ENCODE data around the gene CGNL1.

Gene CGNL1

GRCh38 chr15:57566834-57567233 is 190.5 kb downstream of the CGNL1 start:
- no peaks in the 10 kb centered on the region for H3K9me3 ChIP-seq (ENCODE audit: control insufficient read depth, low read length)
- no peaks in the 10 kb centered on the region for H3K79me2 ChIP-seq
- H2AFZ ChIP-seq = no peak overlapping the region
- no peak for TF ChIP-seq CTCF (IDR thresholded peaks at IDR 0.05)
- H3K27ac ChIP-seq = no peak overlapping the region
- no peak overlapping the region for H3K4me3 ChIP-seq (ENCODE audit: low read depth, low read length)
- H3K9ac ChIP-seq = no peak overlapping the region
- no peaks in the 10 kb centered on the region for H3K27me3 ChIP-seq (ENCODE audit: control insufficient read depth, insufficient read depth, low read length)
- no peak overlapping the region for H3K4me2 ChIP-seq (ENCODE audit: low read length)
- H3K4me1 ChIP-seq = no peaks in the 10 kb centered on the region
- no peaks in the 10 kb centered on the region for H3K36me3 ChIP-seq (ENCODE audit: control insufficient read depth, insufficient read depth, low read length)

- no peaks in the 10 kb centered on the region for H3K4me1 ChIP-seq
- no peaks in the 10 kb centered on the region for H3K9me3 ChIP-seq (ENCODE audit: control insufficient read depth, low read length)
- H3K4me2 ChIP-seq (ENCODE audit: low read length) = no peak overlapping the region
- no peaks in the 10 kb centered on the region for H3K79me2 ChIP-seq
- H3K4me3 ChIP-seq (ENCODE audit: low read depth, low read length) = no peak overlapping the region
- H3K27me3 ChIP-seq (ENCODE audit: control insufficient read depth, insufficient read depth, low read length) = no peaks in the 10 kb centered on the region
- no peak overlapping the region for H3K27ac ChIP-seq
- TF ChIP-seq CTCF (IDR thresholded peaks at IDR 0.05) = no peak
- no peaks in the 10 kb centered on the region for H3K36me3 ChIP-seq (ENCODE audit: control insufficient read depth, insufficient read depth, low read length)
- no peak overlapping the region for H3K9ac ChIP-seq
- H2AFZ ChIP-seq = no peak overlapping the region
Measured at GRCh38 chr15:57567891-57568290, 191.6 kb downstream of the CGNL1 start.

GRCh38 chr15:57568299-57568698 is 192.0 kb downstream of the CGNL1 start:
- no peak overlapping the region for H3K4me3 ChIP-seq (ENCODE audit: low read depth, low read length)
- no peaks in the 10 kb centered on the region for H3K4me1 ChIP-seq
- no peaks in the 10 kb centered on the region for H3K79me2 ChIP-seq
- no peak for TF ChIP-seq CTCF (IDR thresholded peaks at IDR 0.05)
- H3K27me3 ChIP-seq (ENCODE audit: control insufficient read depth, insufficient read depth, low read length) = no peaks in the 10 kb centered on the region
- no peak overlapping the region for H3K9ac ChIP-seq
- no peaks in the 10 kb centered on the region for H3K36me3 ChIP-seq (ENCODE audit: control insufficient read depth, insufficient read depth, low read length)
- H2AFZ ChIP-seq = no peak overlapping the region
- no peak overlapping the region for H3K27ac ChIP-seq
- no peak overlapping the region for H3K4me2 ChIP-seq (ENCODE audit: low read length)
- H3K9me3 ChIP-seq (ENCODE audit: control insufficient read depth, low read length) = no peaks in the 10 kb centered on the region

- no peaks in the 10 kb centered on the region for H3K27me3 ChIP-seq (ENCODE audit: control insufficient read depth, insufficient read depth, low read length)
- H3K4me2 ChIP-seq (ENCODE audit: low read length) = no peak overlapping the region
- H3K4me3 ChIP-seq (ENCODE audit: low read depth, low read length) = no peak overlapping the region
- TF ChIP-seq CTCF (IDR thresholded peaks at IDR 0.05) = no peak
- H3K27ac ChIP-seq = no peak overlapping the region
- H3K9ac ChIP-seq = no peak overlapping the region
- no peaks in the 10 kb centered on the region for H3K4me1 ChIP-seq
- H3K36me3 ChIP-seq (ENCODE audit: control insufficient read depth, insufficient read depth, low read length) = no peaks in the 10 kb centered on the region
- H2AFZ ChIP-seq = no peak overlapping the region
- H3K79me2 ChIP-seq = no peaks in the 10 kb centered on the region
- no peaks in the 10 kb centered on the region for H3K9me3 ChIP-seq (ENCODE audit: control insufficient read depth, low read length)
Measured at GRCh38 chr15:57570340-57570739, 194.0 kb downstream of the CGNL1 start.

GRCh38 chr15:57570994-57571393 is 194.7 kb downstream of the CGNL1 start:
- H3K9me3 ChIP-seq (ENCODE audit: control insufficient read depth, low read length) = no peaks in the 10 kb centered on the region
- no peak overlapping the region for H3K27ac ChIP-seq
- no peaks in the 10 kb centered on the region for H3K79me2 ChIP-seq
- no peaks in the 10 kb centered on the region for H3K36me3 ChIP-seq (ENCODE audit: control insufficient read depth, insufficient read depth, low read length)
- no peak overlapping the region for H3K4me2 ChIP-seq (ENCODE audit: low read length)
- no peak overlapping the region for H3K9ac ChIP-seq
- no peak overlapping the region for H3K4me3 ChIP-seq (ENCODE audit: low read depth, low read length)
- no peak for TF ChIP-seq CTCF (IDR thresholded peaks at IDR 0.05)
- no peaks in the 10 kb centered on the region for H3K27me3 ChIP-seq (ENCODE audit: control insufficient read depth, insufficient read depth, low read length)
- H3K4me1 ChIP-seq = no peaks in the 10 kb centered on the region
- H2AFZ ChIP-seq = no peak overlapping the region

Measured in parathyroid adenoma (tissue), 2 donors.